Gastrocnemius medialis (tissue), 4 donors: Measurements from ENCODE around the gene CMTM5. TPM values are rescaled to one million over a fixed set of nuclear protein-coding genes. Genes with fewer than 3 reads are reported as not detected.
A peak's percentile ranks its signal among the peaks of the same experiment; 100 is the strongest.

Source experiments
- ATAC-seq, 2 donors: fragments of 150-250 bp; one replicate each; pipeline ENCODE4 v1.9.1; 2016
- DNase-seq, 2 donors: peaks; one replicate each; pipeline ENCODE4 v3.0.0-alpha.2; 2019
- H3K27ac ChIP-seq, 4 donors: fragments of 200-600 bp; sonication (generic); 1 replicate in 1 of 4; 2 replicates in 3 of 4; pipeline ENCODE4 v1.5.1; 2016 to 2018; ENCODE audit warnings: mild to moderate bottlenecking in 2 of 4, moderate library complexity in 1 of 4
- H3K27me3 ChIP-seq, 3 donors: fragments of 200-600 bp; sonication (generic) in 2 of 3; 1 replicate in 1 of 3; 2 replicates in 2 of 3; pipeline versions ENCODE4 v1.5.1 to v1.6.0; 2016 to 2019; ENCODE audit warnings: mild to moderate bottlenecking in 1 of 3, moderate library complexity in 1 of 3
- H3K36me3 ChIP-seq, 2 donors: fragments of 200-600 bp; sonication (generic) in 1 of 2; one replicate each; pipeline ENCODE4 v1.5.1; 2017 to 2018
- H3K4me1 ChIP-seq, 2 donors: fragments of 200-600 bp; sonication (generic) in 1 of 2; one replicate each; pipeline ENCODE4 v1.5.1; 2016 to 2017; ENCODE audit warnings: mild to moderate bottlenecking in 2 of 2
- H3K4me3 ChIP-seq, 4 donors: fragments of 200-600 bp; sonication (generic) in 3 of 4; 1 replicate in 1 of 4; 2 replicates in 3 of 4; pipeline ENCODE4 v1.5.1; 2016 to 2019; ENCODE audit warnings: mild to moderate bottlenecking in 2 of 4
- H3K9me3 ChIP-seq, 3 donors: fragments of 200-600 bp; sonication (generic) in 2 of 3; 1 replicate in 1 of 3; 2 replicates in 2 of 3; pipeline ENCODE4 v1.5.1; 2016 to 2019
- POLR2A ChIP-seq, 2 donors: fragments of 450-650 bp; IDR thresholded peaks; one replicate each; pipeline ENCODE4 v1.6.1; 2017; ENCODE audit warnings: antibody characterized with exemption in 2 of 2, mild to moderate bottlenecking in 2 of 2, moderate library complexity in 2 of 2
- in situ Hi-C, 4 donors: fragments of 200-750 bp; cut with MboI; loops; one replicate each; pipeline versions ENCODE4 v1.15.0 to v1.8.0; 2017; ENCODE audit warnings: low sequenced_read_pairs in 4 of 4
- intact Hi-C: fragments of 100-400 bp; cut with DNase I; formaldehyde crosslinking; loops from one replicate; pipeline ENCODE4 v1.15.1; 2023; ENCODE audit warnings: low total_unique reads
- total RNA-seq, 4 donors: library from RNA; depleted of rRNA; stranded (reverse); fragments of >200 nt; gene quantifications; one replicate each; pipeline versions ENCODE4 v1.1.0 to v1.2.3, GENCODE V29; 2016
- TF ChIP-seq, protein P1 (sequence below), 5 experiments: fragments of 450-650 bp in 3 of 5; fragments of 200-600 bp in 2 of 5; sonication (generic) in 2 of 5; IDR thresholded peaks in 4 of 5; conservative IDR thresholded peaks in 1 of 5; 1 replicate in 4 of 5; 2 replicates in 1 of 5; pipeline ENCODE4 v1.5.1; 2016 to 2019; ENCODE audit warnings: antibody characterized with exemption in 5 of 5, mild to moderate bottlenecking in 3 of 5, moderate library complexity in 3 of 5

Gene CMTM5
- total RNA-seq, 4 donors from 2014 or later, result 1.7 TPM; not detected in 3

DNA sequence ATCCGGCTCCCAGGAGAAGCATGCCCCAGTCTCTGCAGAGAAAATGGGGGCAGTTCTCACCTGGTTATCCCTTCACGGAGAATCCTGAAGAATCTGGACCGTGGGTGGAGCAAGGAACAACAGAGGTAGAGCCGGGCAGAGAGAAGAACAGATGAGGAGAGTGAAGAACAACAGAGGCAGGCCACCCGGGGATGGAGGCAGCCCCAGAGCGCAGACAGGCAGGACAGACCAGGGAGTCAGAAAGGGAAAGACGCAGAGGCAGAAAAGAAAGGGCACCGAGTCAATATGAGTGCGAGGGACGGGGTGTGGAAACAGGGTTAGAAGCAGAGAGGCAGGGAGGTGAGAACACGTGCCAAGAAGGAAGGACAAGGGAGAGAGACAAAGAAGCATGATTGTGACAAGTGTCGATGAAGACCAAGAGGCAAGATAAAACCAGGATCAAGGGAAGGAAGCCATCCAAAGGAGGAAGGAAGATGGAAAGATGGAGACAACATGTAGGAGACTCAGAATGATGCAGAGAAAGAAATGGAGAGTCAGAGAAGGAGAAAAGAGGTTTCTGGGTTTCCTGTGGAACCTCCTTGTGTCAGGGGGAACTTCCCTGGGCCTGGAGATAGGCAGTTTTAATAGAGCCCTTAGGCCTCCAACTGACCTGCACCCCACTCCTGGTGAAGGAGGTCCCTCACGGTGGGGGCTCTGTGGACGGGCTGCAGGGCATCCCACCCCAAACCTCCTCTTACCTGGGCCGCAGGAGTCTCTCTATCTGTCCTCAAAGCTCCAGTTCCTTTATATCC is 30.9 kb downstream of the CMTM5 start, which contains the start of gene MYH6:
Gene MYH6, minus strand, starts transcription at position 758 of the 791 bp plus-strand sequence. CDS start 1,050 bp downstream, outside the sequence.
- peak in 1 of 2 donors; percentile 19 for TF ChIP-seq POLR2A (IDR thresholded peaks at IDR 0.05)
- TF ChIP-seq, protein P1, sequence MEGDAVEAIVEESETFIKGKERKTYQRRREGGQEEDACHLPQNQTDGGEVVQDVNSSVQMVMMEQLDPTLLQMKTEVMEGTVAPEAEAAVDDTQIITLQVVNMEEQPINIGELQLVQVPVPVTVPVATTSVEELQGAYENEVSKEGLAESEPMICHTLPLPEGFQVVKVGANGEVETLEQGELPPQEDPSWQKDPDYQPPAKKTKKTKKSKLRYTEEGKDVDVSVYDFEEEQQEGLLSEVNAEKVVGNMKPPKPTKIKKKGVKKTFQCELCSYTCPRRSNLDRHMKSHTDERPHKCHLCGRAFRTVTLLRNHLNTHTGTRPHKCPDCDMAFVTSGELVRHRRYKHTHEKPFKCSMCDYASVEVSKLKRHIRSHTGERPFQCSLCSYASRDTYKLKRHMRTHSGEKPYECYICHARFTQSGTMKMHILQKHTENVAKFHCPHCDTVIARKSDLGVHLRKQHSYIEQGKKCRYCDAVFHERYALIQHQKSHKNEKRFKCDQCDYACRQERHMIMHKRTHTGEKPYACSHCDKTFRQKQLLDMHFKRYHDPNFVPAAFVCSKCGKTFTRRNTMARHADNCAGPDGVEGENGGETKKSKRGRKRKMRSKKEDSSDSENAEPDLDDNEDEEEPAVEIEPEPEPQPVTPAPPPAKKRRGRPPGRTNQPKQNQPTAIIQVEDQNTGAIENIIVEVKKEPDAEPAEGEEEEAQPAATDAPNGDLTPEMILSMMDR (IDR thresholded peaks at IDR 0.05 in 4 of 5, conservative IDR thresholded peaks at IDR 0.05 in 1 of 5), result no peak
- peak within 1 kb of the TSS in 2 of 4 donors; percentile 18 to 47 for H3K4me3 ChIP-seq
- no peak for ATAC-seq
- H3K27ac ChIP-seq, result peak within 1 kb of the TSS; percentile 79 to 90 (median 84)
- no peaks in the 10 kb centered on the region for H3K9me3 ChIP-seq
- no peaks in the 10 kb centered on the region for H3K27me3 ChIP-seq
- H3K36me3 ChIP-seq, result no peaks in the 10 kb centered on the region
- intact Hi-C loops (loop anchor here (2.0 kb wide), 1 partner anchor 37 kb away; no protein-coding TSS in a partner anchor), in situ Hi-C loops (no loop called here)
- DNase-seq, result no peak
- H3K4me1 ChIP-seq, result peaks cover 10 to 53% of the 10 kb centered on the region in 2 donors

GRCh38 chr14:23408307-23408630 is 31.4 kb downstream of the CMTM5 start:
- peak in 1 of 2 donors; percentile 5 for ATAC-seq

GRCh38 chr14:23409475-23409874 is 32.6 kb downstream of the CMTM5 start:
- in situ Hi-C loops (no loop called here), intact Hi-C loops (no loop called here)
- Histone ChIP-seq H3K27ac (peak overlapping the region; percentile 79 to 90 (median 84)), H3K4me1 (peaks cover 10 to 62% of the 10 kb centered on the region in 2 donors), H3K9me3 (no peaks in the 10 kb centered on the region), H3K36me3 (no peaks in the 10 kb centered on the region), H3K4me3 (peak overlapping the region in 2 of 4 donors; percentile 8 to 47), H3K27me3 (no peaks in the 10 kb centered on the region)
- TF ChIP-seq, protein P1 (IDR thresholded peaks at IDR 0.05 in 4 of 5, conservative IDR thresholded peaks at IDR 0.05 in 1 of 5), result no peak
- no peak for TF ChIP-seq POLR2A (IDR thresholded peaks at IDR 0.05)
- ATAC-seq (peak; percentile 49 to 76), DNase-seq (peak; percentile 66 to 86)

More at GRCh38 chr14:23408307-23408630, 31.4 kb downstream of the CMTM5 start:
- TF ChIP-seq, protein P1 (IDR thresholded peaks at IDR 0.05 in 4 of 5, conservative IDR thresholded peaks at IDR 0.05 in 1 of 5), result no peak
- TF ChIP-seq POLR2A (IDR thresholded peaks at IDR 0.05), result no peak
- H3K27me3 ChIP-seq, result no peaks in the 10 kb centered on the region
- DNase-seq, result peak in 1 of 2 donors; percentile 72
- H3K9me3 ChIP-seq, result no peaks in the 10 kb centered on the region
- in situ Hi-C loops (no loop called here), intact Hi-C loops (no loop called here)
- H3K27ac ChIP-seq, result peak overlapping the region; percentile 79 to 90 (median 84)
- peaks cover 10 to 55% of the 10 kb centered on the region in 2 donors for H3K4me1 ChIP-seq
- H3K36me3 ChIP-seq, result no peaks in the 10 kb centered on the region
- peak overlapping the region in 1 of 4 donors; percentile 47 for H3K4me3 ChIP-seq

DNA sequence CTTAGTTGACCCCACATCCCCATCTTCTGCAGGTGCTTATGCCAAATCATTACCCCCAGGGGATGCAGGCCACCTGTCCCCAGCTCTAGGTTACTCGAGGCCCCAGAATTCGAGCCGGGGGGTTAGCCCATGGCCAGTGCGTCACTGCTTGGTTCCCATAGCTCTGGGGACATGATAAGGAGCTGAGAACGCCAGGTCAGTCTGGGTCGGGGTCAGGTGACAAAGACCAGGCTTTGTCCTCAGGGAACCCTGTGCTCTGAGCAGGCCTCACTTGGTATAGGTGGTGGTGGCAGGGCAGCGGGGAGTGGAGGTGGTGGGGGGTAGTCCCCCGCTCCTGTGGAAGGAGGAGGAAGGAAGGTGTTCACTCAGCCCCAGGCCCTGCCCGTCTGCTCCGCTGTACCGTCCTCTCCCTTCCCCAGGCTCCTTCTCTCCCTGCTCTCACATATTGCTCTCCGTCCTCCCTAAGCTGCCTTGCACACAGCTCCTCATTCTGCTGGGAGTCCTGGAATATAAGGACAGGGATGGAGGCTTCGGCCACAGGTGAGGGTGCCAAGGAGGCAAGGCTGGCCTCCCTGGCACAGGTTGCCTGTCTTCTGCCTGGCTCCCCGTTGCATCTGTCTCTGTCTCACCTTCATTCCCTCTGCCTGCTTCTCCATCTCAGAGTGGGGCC is 33.3 kb downstream of the CMTM5 start:
- H3K27ac ChIP-seq, result peak overlapping the region; percentile 79 to 90 (median 84)

More for the DNA sequence above, 33.3 kb downstream of the CMTM5 start:
- ATAC-seq (peak; percentile 30 to 53), DNase-seq (peak; percentile 53 to 95)
- Histone ChIP-seq H3K27me3 (no peaks in the 10 kb centered on the region), H3K4me1 (peaks cover 10 to 65% of the 10 kb centered on the region in 2 donors), H3K9me3 (no peaks in the 10 kb centered on the region), H3K4me3 (peak overlapping the region in 1 of 4 donors; percentile 31), H3K36me3 (no peaks in the 10 kb centered on the region)
- intact Hi-C loops (loop anchor here (2.0 kb wide), 1 partner anchor 25 kb away; the partner anchor contains the start of gene MYH7), in situ Hi-C loops (no loop called here)
- TF ChIP-seq POLR2A (IDR thresholded peaks at IDR 0.05), result peak; percentile 16 to 60
- TF ChIP-seq, protein P1 (IDR thresholded peaks at IDR 0.05 in 4 of 5, conservative IDR thresholded peaks at IDR 0.05 in 1 of 5), result no peak
